LNCAP (cell line): ENCODE results near the gene ITPRID1.

Experiments used
- CTCF ChIP-seq: fragments of 450-650 bp; IDR thresholded peaks from 2 replicates; pipeline ENCODE4 v1.5.1; 2017; ENCODE audit warnings: mild to moderate bottlenecking

Gene ITPRID1

GRCh38 chr7:31518766-31519165, 4.9 kb downstream of the ITPRID1 start:
- TF ChIP-seq CTCF: no peak

- TF ChIP-seq CTCF: no peak
Observed at GRCh38 chr7:31521336-31522010, 7.6 kb downstream of the ITPRID1 start.

- no peak for TF ChIP-seq CTCF
Observed at GRCh38 chr7:31526864-31527263, 13.0 kb downstream of the ITPRID1 start.

GRCh38 chr7:31529103-31529502, 15.2 kb downstream of the ITPRID1 start:
- no peak for TF ChIP-seq CTCF

- TF ChIP-seq CTCF: no peak
Observed at GRCh38 chr7:31545549-31545948, 31.7 kb downstream of the ITPRID1 start.

GRCh38 chr7:31549611-31550010, 35.7 kb downstream of the ITPRID1 start:
- no peak for TF ChIP-seq CTCF

- TF ChIP-seq CTCF: no peak
Observed at GRCh38 chr7:31550432-31550831, 36.5 kb downstream of the ITPRID1 start.

- no peak for TF ChIP-seq CTCF
Observed at GRCh38 chr7:31553661-31554081, 39.8 kb downstream of the ITPRID1 start.
